Loucy (cell line): ENCODE results near the gene SLC5A1.

Experiments
- H2AFZ ChIP-seq: fragments of 200-600 bp; sonication (generic); 2 replicates; pipeline ENCODE4 v1.6.0; 2016; ENCODE audit warnings: antibody characterized with exemption, mild to moderate bottlenecking, low read length, moderate library complexity
- H3F3A ChIP-seq: fragments of 200-600 bp; 2 replicates; pipeline ENCODE4 v1.6.0; 2016; ENCODE audit warnings: antibody characterized with exemption, low read depth, mild to moderate bottlenecking
- H3K27me3 ChIP-seq: fragments of 200-600 bp; sonication (generic); 2 replicates; pipeline ENCODE4 v1.6.1; 2014; ENCODE audit warnings: low read length, mild to moderate bottlenecking; ENCODE audit not compliant: insufficient read depth, poor library complexity, severe bottlenecking
- H3K36me3 ChIP-seq: fragments of 200-600 bp; sonication (generic); 2 replicates; pipeline ENCODE4 v1.6.1; 2016; ENCODE audit warnings: low read length; ENCODE audit not compliant: insufficient read depth
- H3K4me1 ChIP-seq: fragments of 200-600 bp; sonication (generic); 2 replicates; pipeline ENCODE4 v1.5.1; 2014; ENCODE audit warnings: low read length, mild to moderate bottlenecking; ENCODE audit not compliant: insufficient read depth, poor library complexity, severe bottlenecking
- H3K4me2 ChIP-seq: fragments of 200-600 bp; sonication (generic); 2 replicates; pipeline ENCODE4 v1.6.0; 2014; ENCODE audit warnings: antibody characterized with exemption, low read length, low read depth, mild to moderate bottlenecking; ENCODE audit not compliant: poor library complexity, severe bottlenecking
- H3K4me3 ChIP-seq: fragments of 200-600 bp; sonication (generic); 2 replicates; pipeline ENCODE4 v1.5.1; 2014; ENCODE audit warnings: low read length, mild to moderate bottlenecking, mixed read lengths; ENCODE audit not compliant: poor library complexity, severe bottlenecking
- H3K79me2 ChIP-seq: fragments of 200-600 bp; sonication (generic); 2 replicates; pipeline ENCODE4 v1.6.1; 2014; ENCODE audit warnings: low read length; ENCODE audit not compliant: insufficient read depth
- H3K9ac ChIP-seq: fragments of 200-600 bp; sonication (generic); 2 replicates; pipeline ENCODE4 v1.6.0; 2014; ENCODE audit warnings: mild to moderate bottlenecking, low read depth, low read length, moderate library complexity; ENCODE audit not compliant: poor library complexity, severe bottlenecking
- H3K9me2 ChIP-seq: fragments of 200-600 bp; sonication (generic); replicated peaks from 2 replicates; pipeline ENCODE4 v1.6.1; 2016; ENCODE audit warnings: low read depth, low read length, mixed read lengths
- H3K9me3 ChIP-seq: fragments of 200-600 bp; sonication (generic); 2 replicates; pipeline ENCODE4 v1.6.1; 2014; ENCODE audit warnings: mild to moderate bottlenecking, antibody characterized with exemption, low read length, low read depth; ENCODE audit not compliant: insufficient read depth
- H4K20me1 ChIP-seq: fragments of 200-600 bp; sonication (generic); 2 replicates; pipeline ENCODE4 v1.6.0; 2014; ENCODE audit warnings: antibody characterized with exemption, low read length, mild to moderate bottlenecking; ENCODE audit not compliant: insufficient read depth, poor library complexity, severe bottlenecking
- CTCF ChIP-seq: fragments of 200-600 bp; sonication (generic); conservative IDR thresholded peaks from 2 replicates; pipeline ENCODE4 v1.5.1; 2014; ENCODE audit warnings: mild to moderate bottlenecking, antibody characterized with exemption, low read length
- EZH2phosphoT487 ChIP-seq: fragments of 200-600 bp; IDR thresholded peaks from 2 replicates; pipeline ENCODE4 v1.6.1; 2018; ENCODE audit warnings: antibody characterized with exemption, mild to moderate bottlenecking, moderate library complexity, borderline replicate concordance

SLC5A1 gene

DNA sequence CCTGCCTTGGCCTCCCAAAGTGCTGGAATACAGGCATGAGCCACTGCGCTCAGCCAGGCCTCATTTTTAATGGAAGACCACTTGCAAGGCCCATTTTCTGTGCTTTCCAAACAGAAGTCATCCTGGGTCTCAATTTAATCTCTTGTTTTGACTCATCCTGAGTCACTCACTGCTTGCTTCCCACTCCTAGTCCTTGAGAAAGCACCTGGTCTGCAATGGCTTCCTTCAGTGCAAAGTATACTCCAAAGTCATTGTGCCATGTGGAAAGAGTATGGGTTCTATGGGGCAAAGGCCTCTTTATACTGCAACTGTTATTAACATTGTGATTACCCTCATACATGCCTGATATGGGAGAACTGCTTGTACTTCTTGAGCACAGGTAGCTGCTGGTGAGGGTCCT, 18.3 kb upstream of the SLC5A1 start:
- Histone ChIP-seq H3K4me3 (no peak overlapping the region), H3K27me3 (no peaks in the 10 kb centered on the region), H3K4me1 (no peaks in the 10 kb centered on the region), H2AFZ (no peak overlapping the region), H3K9me2 (no peaks in the 10 kb centered on the region), H3K4me2 (no peak overlapping the region), H3K79me2 (no peaks in the 10 kb centered on the region), H3F3A (no peaks in the 10 kb centered on the region), H3K9me3 (no peaks in the 10 kb centered on the region), H3K9ac (no peak overlapping the region), H4K20me1 (no peaks in the 10 kb centered on the region), H3K36me3 (no peaks in the 10 kb centered on the region)
- TF ChIP-seq EZH2phosphoT487: no peak
- no peak for TF ChIP-seq CTCF

DNA sequence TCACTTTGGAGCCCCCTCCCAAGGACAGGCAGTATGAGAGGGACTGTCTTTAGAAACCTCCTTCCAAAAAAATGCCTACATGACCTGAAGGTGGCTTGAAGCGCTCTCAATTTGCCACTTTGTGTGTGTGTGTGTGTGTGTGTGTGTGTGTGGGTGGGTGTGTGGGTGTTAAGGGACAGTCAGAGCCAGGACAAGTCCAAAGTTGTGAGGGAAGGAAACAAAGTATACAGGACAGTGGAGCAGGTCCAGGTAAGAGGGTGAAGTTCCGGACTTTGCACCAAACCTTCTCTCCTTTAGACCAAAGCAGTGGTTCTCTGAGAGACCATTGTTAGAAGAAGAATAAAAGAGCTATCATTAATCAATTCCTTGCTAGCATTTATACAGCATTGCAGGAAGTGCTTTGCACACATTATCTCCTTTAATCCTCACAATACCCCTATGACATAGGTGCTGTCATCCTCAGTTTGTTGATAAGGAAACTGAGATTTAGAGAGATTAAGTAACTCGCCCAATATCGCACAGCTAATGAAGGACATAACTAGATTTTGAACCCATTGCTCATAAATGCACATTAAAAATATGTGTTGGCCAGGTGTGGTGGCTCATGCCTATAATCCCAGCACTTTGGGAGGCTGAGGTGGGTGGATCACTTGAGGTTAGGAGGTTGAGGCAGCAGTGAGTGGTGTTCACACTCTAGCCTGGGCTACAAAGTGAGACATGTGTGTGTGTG, 12.4 kb upstream of the SLC5A1 start:
- H3K27me3 ChIP-seq: no peaks in the 10 kb centered on the region
- H3K4me2 ChIP-seq: no peak overlapping the region
- TF ChIP-seq CTCF (no peak), EZH2phosphoT487 (no peak)
- no peaks in the 10 kb centered on the region for H3K79me2 ChIP-seq
- no peaks in the 10 kb centered on the region for H3K4me1 ChIP-seq
- H3K9me3 ChIP-seq: no peaks in the 10 kb centered on the region
- H3K4me3 ChIP-seq: no peak overlapping the region
- H4K20me1 ChIP-seq: no peaks in the 10 kb centered on the region
- no peaks in the 10 kb centered on the region for H3K36me3 ChIP-seq
- no peak overlapping the region for H3K9ac ChIP-seq
- no peaks in the 10 kb centered on the region for H3K9me2 ChIP-seq
- H3F3A ChIP-seq: no peaks in the 10 kb centered on the region
- H2AFZ ChIP-seq: no peak overlapping the region

DNA sequence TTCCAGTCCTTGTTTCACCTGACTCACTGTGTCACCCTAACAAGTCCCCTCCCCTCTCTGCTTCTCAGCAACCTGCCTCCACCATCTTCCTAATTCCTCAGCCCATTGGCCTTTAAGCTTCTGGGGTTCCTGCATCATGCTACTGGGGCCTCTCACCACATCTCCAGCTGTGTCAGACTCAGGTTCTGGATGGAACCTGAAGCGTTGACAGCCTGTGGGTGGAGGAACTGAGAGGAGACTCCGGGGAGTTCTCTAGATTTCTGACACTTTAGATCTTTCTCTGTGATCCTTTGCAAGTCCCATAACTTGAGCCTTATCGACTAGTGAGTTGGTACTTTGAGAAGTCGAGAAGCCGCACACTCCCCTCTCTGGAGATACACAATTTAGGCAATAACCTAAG, 11.6 kb upstream of the SLC5A1 start:
- Histone ChIP-seq H2AFZ (no peak overlapping the region), H3K9me2 (no peaks in the 10 kb centered on the region), H4K20me1 (no peaks in the 10 kb centered on the region), H3K36me3 (no peaks in the 10 kb centered on the region), H3K4me2 (no peak overlapping the region), H3K9me3 (no peaks in the 10 kb centered on the region), H3K4me1 (no peaks in the 10 kb centered on the region), H3K4me3 (no peak overlapping the region), H3K79me2 (no peaks in the 10 kb centered on the region), H3K9ac (no peak overlapping the region), H3K27me3 (no peaks in the 10 kb centered on the region), H3F3A (no peaks in the 10 kb centered on the region)
- TF ChIP-seq EZH2phosphoT487: no peak

DNA sequence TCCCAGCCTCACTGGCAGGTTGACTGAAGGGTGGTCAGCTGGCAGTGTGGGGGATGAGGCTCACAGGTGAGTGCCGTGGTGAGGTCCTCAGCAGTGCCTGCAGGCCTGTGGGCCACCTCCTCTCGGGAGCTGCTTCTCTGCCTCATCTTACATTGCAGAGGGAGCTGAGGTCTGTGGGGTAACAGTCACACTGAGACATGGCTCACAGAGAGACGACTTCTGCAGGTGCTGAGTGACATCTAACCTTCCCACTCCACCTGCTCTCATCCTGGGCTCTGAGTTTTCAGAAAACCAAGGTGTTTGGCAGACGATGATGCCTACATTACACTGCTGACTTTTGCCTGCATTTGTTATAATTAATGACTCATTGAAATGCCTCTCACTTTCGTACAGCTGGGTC, 8.8 kb upstream of the SLC5A1 start:
- no peaks in the 10 kb centered on the region for H3K9me2 ChIP-seq
- H3K27me3 ChIP-seq: no peaks in the 10 kb centered on the region
- no peaks in the 10 kb centered on the region for H3K79me2 ChIP-seq
- no peaks in the 10 kb centered on the region for H3K9me3 ChIP-seq
- H3K4me3 ChIP-seq: no peak overlapping the region
- H2AFZ ChIP-seq: no peak overlapping the region
- no peaks in the 10 kb centered on the region for H3F3A ChIP-seq
- no peaks in the 10 kb centered on the region for H3K36me3 ChIP-seq
- no peaks in the 10 kb centered on the region for H4K20me1 ChIP-seq
- no peak overlapping the region for H3K4me2 ChIP-seq
- TF ChIP-seq EZH2phosphoT487 (no peak), CTCF (no peak)
- H3K9ac ChIP-seq: no peak overlapping the region
- H3K4me1 ChIP-seq: no peaks in the 10 kb centered on the region
